ENCODE data around the gene SH2D1B. TPM values are rescaled to one million over a fixed set of nuclear protein-coding genes. Genes with fewer than 3 reads are reported as not detected.

Gene SH2D1B
- total and polyA plus RNA-seq, 2 donors (not counting 3 experiments of a cell fraction or from before 2014, with no cell fraction given): not detected

DNA sequence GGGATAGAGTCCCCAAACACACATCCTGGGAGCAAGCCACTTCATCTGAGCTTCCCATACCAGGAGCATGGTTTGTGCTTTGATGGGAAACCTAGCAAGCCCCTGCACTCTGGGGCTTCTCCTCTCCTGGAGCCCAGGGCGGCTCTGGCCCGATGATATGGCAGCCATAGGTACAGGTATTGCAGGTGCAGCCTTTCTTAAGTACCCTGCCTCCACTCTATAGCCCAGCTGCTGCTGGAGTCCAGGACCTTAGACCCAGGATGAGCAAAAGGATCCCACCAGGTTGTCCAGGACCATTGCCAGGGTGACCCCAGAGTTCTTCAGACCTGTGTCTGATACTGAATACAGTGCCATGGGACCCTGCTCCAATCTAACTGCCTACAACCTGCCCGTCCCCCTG is 26.2 kb downstream of the SH2D1B start:
- H3K4me1 ChIP-seq (ENCODE audit: control insufficient read depth, extremely low read depth, insufficient read depth, low read length): no peaks in the 10 kb centered on the region
- H2AFZ ChIP-seq (ENCODE audit: low read depth, low read length): no peak overlapping the region
- CTCF ChIA-PET: interaction anchor here (1.2 kb wide), 2 partner anchors 28 to 329 kb away, joined by 4 to 5 read pairs; no protein-coding TSS in a partner anchor
- intact Hi-C loops (cut with micrococcal nuclease) (no loop called here), dilution Hi-C loops (cut with MboI; ENCODE audit: extremely low pct_ligation_motif_present, low sequenced_read_pairs) (no loop called here)
- no peak overlapping the region for H3K9ac ChIP-seq (replicated peaks; ENCODE audit: extremely low read depth, insufficient read depth, low read length)
- H3K9me1 ChIP-seq (replicated peaks; ENCODE audit: control insufficient read depth, extremely low read depth, insufficient read depth, low read length): no peaks in the 10 kb centered on the region
- no TSS peak for BruUV-seq (replicated peaks)
- no peak for FAIRE-seq
- H4K20me1 ChIP-seq (replicated peaks; ENCODE audit: control insufficient read depth, extremely low read depth, insufficient read depth, low read length): no peaks in the 10 kb centered on the region
- H3K4me3 ChIP-seq (replicated peaks in 1 of 3; ENCODE audit: insufficient read depth in 1 of 3, low read depth in 1 of 3, low read length in 3 of 3): no peak overlapping the region
- H3K27ac ChIP-seq (ENCODE audit: insufficient read depth, low read depth, low read length): no peak overlapping the region
- H3K27me3 ChIP-seq (ENCODE audit: control insufficient read depth in 2 of 2, insufficient read depth in 2 of 2, low read length in 2 of 2): no peaks in the 10 kb centered on the region
- H3K9me3 ChIP-seq (replicated peaks; ENCODE audit: control insufficient read depth, insufficient read depth, low read length): no peaks in the 10 kb centered on the region
- H3K36me3 ChIP-seq (ENCODE audit: control insufficient read depth in 2 of 2, extremely low read depth in 1 of 2, insufficient read depth in 2 of 2, low read length in 2 of 2): peaks cover 0 to 3% of the 10 kb centered on the region in 2 experiments
- H3K4me2 ChIP-seq (ENCODE audit: insufficient read depth, low read length): no peak overlapping the region
- no peak for DNase-seq (ENCODE audit: low read depth, low spot score)
- POLR2A ChIA-PET: no interaction called here
- no peaks in the 10 kb centered on the region for H3K79me2 ChIP-seq (ENCODE audit: control insufficient read depth, insufficient read depth, low read length)
- no peak for TF ChIP-seq MYC (IDR thresholded peaks at IDR 0.05; ENCODE audit: low read depth, low read length)
- no peak for TF ChIP-seq POLR2A (IDR thresholded peaks at IDR 0.05; ENCODE audit: low read depth, low read length)
- TF ChIP-seq, protein P1, sequence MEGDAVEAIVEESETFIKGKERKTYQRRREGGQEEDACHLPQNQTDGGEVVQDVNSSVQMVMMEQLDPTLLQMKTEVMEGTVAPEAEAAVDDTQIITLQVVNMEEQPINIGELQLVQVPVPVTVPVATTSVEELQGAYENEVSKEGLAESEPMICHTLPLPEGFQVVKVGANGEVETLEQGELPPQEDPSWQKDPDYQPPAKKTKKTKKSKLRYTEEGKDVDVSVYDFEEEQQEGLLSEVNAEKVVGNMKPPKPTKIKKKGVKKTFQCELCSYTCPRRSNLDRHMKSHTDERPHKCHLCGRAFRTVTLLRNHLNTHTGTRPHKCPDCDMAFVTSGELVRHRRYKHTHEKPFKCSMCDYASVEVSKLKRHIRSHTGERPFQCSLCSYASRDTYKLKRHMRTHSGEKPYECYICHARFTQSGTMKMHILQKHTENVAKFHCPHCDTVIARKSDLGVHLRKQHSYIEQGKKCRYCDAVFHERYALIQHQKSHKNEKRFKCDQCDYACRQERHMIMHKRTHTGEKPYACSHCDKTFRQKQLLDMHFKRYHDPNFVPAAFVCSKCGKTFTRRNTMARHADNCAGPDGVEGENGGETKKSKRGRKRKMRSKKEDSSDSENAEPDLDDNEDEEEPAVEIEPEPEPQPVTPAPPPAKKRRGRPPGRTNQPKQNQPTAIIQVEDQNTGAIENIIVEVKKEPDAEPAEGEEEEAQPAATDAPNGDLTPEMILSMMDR (IDR thresholded peaks at IDR 0.05; ENCODE audit: extremely low read depth in 1 of 2, insufficient read depth in 1 of 2, low read depth in 1 of 2, low read length in 2 of 2): no peak
- no peak for TF ChIP-seq EZH2 (IDR thresholded peaks at IDR 0.05; ENCODE audit: borderline replicate concordance, low read depth, low read length, severe bottlenecking)
- TF ChIP-seq POLR2AphosphoS5 (IDR thresholded peaks at IDR 0.05; ENCODE audit: insufficient read depth, low read depth, low read length): no peak
- TF ChIP-seq MAX (IDR thresholded peaks at IDR 0.05; ENCODE audit: insufficient read depth, insufficient read length): no peak
- no peak for TF ChIP-seq JUN (IDR thresholded peaks at IDR 0.05; ENCODE audit: borderline replicate concordance, insufficient read depth, insufficient read length, low read depth)
- TF ChIP-seq FOS (IDR thresholded peaks at IDR 0.05; ENCODE audit: borderline replicate concordance, insufficient read depth, low read length): no peak
- no peak for TF ChIP-seq GATA2 (IDR thresholded peaks at IDR 0.05; ENCODE audit: insufficient read depth, insufficient read length, low read depth, low read length)
